IMR-90 (cell line): ENCODE measurements around the gene GPR108.
A peak's percentile ranks its signal among the peaks of the same experiment; 100 is the strongest.

Experiments
- CEBPB ChIP-seq: IDR thresholded peaks from 2 replicates; pipeline ENCODE4 v1.6.1; 2012; ENCODE audit warnings: low read depth, low read length, improper control_type of control experiment
- FOS ChIP-seq: fragments of 150-350 bp; IDR thresholded peaks from 2 replicates; pipeline ENCODE4 v1.6.1; 2016; ENCODE audit warnings: low read depth, low read length
- MAFK ChIP-seq: IDR thresholded peaks from 2 replicates; pipeline ENCODE4 v1.6.1; 2012; ENCODE audit warnings: low read depth, low read length, improper control_type of control experiment
- MAZ ChIP-seq: IDR thresholded peaks from 2 replicates; pipeline ENCODE4 v1.6.1; 2012; ENCODE audit warnings: low read depth, mild to moderate bottlenecking, low read length, improper control_type of control experiment, moderate library complexity, borderline replicate concordance
- MXI1 ChIP-seq: IDR thresholded peaks from 2 replicates; pipeline ENCODE4 v1.6.1; 2012; ENCODE audit warnings: low read depth, mild to moderate bottlenecking, low read length, moderate library complexity, borderline replicate concordance
- POLR2A ChIP-seq: IDR thresholded peaks from 2 replicates; pipeline ENCODE4 v1.6.1; 2012; ENCODE audit warnings: mild to moderate bottlenecking, low read depth, low read length
- RAD21 ChIP-seq: IDR thresholded peaks from 2 replicates; pipeline ENCODE4 v1.6.1; 2012; ENCODE audit warnings: low read length, improper control_type of control experiment
- RCOR1 ChIP-seq: IDR thresholded peaks from 2 replicates; pipeline ENCODE4 v1.6.1; 2012; ENCODE audit warnings: mild to moderate bottlenecking, low read length, improper control_type of control experiment; ENCODE audit not compliant: insufficient replicate concordance
- RFX5 ChIP-seq: IDR thresholded peaks from 2 replicates; pipeline ENCODE4 v1.8.0; 2012; ENCODE audit warnings: low read depth, mild to moderate bottlenecking, low read length, moderate library complexity
- SMC3 ChIP-seq: fragments of 150-350 bp; IDR thresholded peaks from 2 replicates; pipeline ENCODE4 v1.6.1; 2016; ENCODE audit warnings: low read depth, mild to moderate bottlenecking, antibody characterized with exemption, low read length, moderate library complexity
- TF ChIP-seq, protein P1 (sequence below): conservative IDR thresholded peaks from 2 replicates; pipeline ENCODE4 v1.5.1; 2012; ENCODE audit warnings: mild to moderate bottlenecking, low read depth, low read length, improper control_type of control experiment
- TF ChIP-seq, protein P2 (sequence below): fragments of 150-350 bp; IDR thresholded peaks from 2 replicates; pipeline ENCODE4 v1.6.1; 2017; ENCODE audit warnings: mild to moderate bottlenecking, antibody characterized with exemption, low read length, low read depth

DNA sequence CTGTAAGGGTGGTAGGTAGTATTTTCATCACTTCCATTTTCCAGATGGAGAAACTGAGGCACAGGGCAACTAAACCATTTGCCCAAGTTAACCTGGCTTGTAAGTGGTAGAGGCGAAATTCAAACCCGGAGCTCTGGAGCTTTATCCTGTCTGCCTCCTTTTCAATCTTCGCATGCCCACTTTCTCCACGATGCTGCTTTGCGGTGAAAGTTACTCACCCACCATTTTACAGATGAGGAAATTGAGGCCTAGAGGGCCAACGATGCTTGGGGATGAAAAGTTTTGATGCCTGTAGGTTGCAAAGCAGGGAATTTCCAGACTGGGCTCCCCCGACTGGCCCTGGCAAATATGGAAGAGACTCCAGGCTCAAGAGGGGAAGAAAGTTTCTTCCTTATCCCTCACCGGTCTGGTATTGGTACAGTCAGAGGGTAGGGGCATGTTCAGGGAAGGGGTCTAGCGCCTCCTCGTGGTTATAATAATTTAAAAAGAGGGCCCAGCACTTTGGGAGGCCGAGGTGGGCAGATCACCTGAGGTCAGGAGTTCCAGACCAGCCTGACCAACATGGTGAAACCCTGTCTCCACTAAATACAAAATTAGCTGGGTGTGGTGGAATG is 31.7 kb upstream of the GPR108 start:
- TF ChIP-seq, protein P1, sequence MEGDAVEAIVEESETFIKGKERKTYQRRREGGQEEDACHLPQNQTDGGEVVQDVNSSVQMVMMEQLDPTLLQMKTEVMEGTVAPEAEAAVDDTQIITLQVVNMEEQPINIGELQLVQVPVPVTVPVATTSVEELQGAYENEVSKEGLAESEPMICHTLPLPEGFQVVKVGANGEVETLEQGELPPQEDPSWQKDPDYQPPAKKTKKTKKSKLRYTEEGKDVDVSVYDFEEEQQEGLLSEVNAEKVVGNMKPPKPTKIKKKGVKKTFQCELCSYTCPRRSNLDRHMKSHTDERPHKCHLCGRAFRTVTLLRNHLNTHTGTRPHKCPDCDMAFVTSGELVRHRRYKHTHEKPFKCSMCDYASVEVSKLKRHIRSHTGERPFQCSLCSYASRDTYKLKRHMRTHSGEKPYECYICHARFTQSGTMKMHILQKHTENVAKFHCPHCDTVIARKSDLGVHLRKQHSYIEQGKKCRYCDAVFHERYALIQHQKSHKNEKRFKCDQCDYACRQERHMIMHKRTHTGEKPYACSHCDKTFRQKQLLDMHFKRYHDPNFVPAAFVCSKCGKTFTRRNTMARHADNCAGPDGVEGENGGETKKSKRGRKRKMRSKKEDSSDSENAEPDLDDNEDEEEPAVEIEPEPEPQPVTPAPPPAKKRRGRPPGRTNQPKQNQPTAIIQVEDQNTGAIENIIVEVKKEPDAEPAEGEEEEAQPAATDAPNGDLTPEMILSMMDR: peak; percentile 49
- TF ChIP-seq MAFK (no peak), RAD21 (peak; percentile 58), POLR2A (no peak), RCOR1 (no peak), MXI1 (no peak), CEBPB (no peak), SMC3 (peak; percentile 62), MAZ (no peak), RFX5 (no peak), FOS (no peak)
- TF ChIP-seq, protein P2, sequence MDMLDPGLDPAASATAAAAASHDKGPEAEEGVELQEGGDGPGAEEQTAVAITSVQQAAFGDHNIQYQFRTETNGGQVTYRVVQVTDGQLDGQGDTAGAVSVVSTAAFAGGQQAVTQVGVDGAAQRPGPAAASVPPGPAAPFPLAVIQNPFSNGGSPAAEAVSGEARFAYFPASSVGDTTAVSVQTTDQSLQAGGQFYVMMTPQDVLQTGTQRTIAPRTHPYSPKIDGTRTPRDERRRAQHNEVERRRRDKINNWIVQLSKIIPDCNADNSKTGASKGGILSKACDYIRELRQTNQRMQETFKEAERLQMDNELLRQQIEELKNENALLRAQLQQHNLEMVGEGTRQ: no peak
